Esophagus muscularis mucosa (tissue), 2 donors: ENCODE measurements around the gene LCTL.

Experiments
- POLR2A ChIP-seq: fragments of 450-650 bp; IDR thresholded peaks from one replicate; pipeline ENCODE4 v1.6.1; 2017; ENCODE audit warnings: antibody characterized with exemption, moderate library complexity, mild to moderate bottlenecking, low read depth
- POLR2AphosphoS5 ChIP-seq, 2 donors: sonication (generic); formaldehyde crosslinking; IDR thresholded peaks; one replicate each; pipeline ENCODE4 v1.6.1; 2017; ENCODE audit warnings: antibody characterized with exemption in 2 of 2

GRCh38 chr15:66572146-66572545 lies 6.3 kb upstream of the LCTL start:
- TF ChIP-seq POLR2AphosphoS5 (IDR thresholded peaks at IDR 0.05) (no peak), POLR2A (no peak)
